ENCODE data around the gene PPFIBP1.

Gene PPFIBP1

DNA sequence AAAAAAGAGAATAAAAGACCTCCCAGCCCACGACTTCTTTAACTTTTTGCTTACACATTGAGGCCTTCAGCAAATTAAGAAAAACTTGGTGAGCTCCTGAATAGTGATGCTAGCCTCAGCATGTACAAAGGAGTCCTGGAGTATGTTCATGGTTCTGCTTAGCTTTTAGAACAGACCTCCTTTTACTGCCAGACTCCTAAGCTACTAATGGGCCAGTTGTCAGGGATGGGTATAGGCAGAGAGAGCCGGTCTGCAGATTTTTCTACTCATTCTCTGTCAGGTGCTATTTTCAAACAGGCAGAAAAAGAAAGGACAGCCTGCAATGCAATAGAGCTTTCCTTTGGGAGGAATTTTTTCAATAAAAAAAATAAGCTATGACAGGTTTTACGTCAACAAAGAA is 90.4 kb downstream of the PPFIBP1 start:
- H3F3A ChIP-seq (ENCODE audit: insufficient read depth, low read length) = no peaks in the 10 kb centered on the region
- H3K27me3 ChIP-seq (ENCODE audit: insufficient read depth, low read length) = no peaks in the 10 kb centered on the region
- no peaks in the 10 kb centered on the region for H3K9me3 ChIP-seq (ENCODE audit: low read length)
- no peaks in the 10 kb centered on the region for H3K36me3 ChIP-seq (ENCODE audit: insufficient read depth, low read length)
- no peaks in the 10 kb centered on the region for H4K20me1 ChIP-seq (ENCODE audit: insufficient read depth, low read length)
- H3K79me2 ChIP-seq (ENCODE audit: insufficient read depth, low read length) = no peaks in the 10 kb centered on the region
- H3K27ac ChIP-seq (ENCODE audit: low read depth, low read length, poor library complexity, severe bottlenecking) = no peak overlapping the region
- no peak overlapping the region for H2AFZ ChIP-seq (ENCODE audit: low read length)
- H3K4me2 ChIP-seq (ENCODE audit: low read length) = no peak overlapping the region
- H3K4me1 ChIP-seq (ENCODE audit: insufficient read depth, low read length, severe bottlenecking) = no peaks in the 10 kb centered on the region
- no peaks in the 10 kb centered on the region for H3K9me2 ChIP-seq (ENCODE audit: low read depth, low read length)
- no peak for TF ChIP-seq EZH2 (IDR thresholded peaks at IDR 0.05; ENCODE audit: borderline replicate concordance, low read length)
- TF ChIP-seq, protein P1, sequence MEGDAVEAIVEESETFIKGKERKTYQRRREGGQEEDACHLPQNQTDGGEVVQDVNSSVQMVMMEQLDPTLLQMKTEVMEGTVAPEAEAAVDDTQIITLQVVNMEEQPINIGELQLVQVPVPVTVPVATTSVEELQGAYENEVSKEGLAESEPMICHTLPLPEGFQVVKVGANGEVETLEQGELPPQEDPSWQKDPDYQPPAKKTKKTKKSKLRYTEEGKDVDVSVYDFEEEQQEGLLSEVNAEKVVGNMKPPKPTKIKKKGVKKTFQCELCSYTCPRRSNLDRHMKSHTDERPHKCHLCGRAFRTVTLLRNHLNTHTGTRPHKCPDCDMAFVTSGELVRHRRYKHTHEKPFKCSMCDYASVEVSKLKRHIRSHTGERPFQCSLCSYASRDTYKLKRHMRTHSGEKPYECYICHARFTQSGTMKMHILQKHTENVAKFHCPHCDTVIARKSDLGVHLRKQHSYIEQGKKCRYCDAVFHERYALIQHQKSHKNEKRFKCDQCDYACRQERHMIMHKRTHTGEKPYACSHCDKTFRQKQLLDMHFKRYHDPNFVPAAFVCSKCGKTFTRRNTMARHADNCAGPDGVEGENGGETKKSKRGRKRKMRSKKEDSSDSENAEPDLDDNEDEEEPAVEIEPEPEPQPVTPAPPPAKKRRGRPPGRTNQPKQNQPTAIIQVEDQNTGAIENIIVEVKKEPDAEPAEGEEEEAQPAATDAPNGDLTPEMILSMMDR (IDR thresholded peaks at IDR 0.05; ENCODE audit: low read length) = no peak
- no peak overlapping the region for H3K9ac ChIP-seq (ENCODE audit: low read length)
- no peak overlapping the region for H3K4me3 ChIP-seq (ENCODE audit: low read depth, low read length, poor library complexity, severe bottlenecking)

DNA sequence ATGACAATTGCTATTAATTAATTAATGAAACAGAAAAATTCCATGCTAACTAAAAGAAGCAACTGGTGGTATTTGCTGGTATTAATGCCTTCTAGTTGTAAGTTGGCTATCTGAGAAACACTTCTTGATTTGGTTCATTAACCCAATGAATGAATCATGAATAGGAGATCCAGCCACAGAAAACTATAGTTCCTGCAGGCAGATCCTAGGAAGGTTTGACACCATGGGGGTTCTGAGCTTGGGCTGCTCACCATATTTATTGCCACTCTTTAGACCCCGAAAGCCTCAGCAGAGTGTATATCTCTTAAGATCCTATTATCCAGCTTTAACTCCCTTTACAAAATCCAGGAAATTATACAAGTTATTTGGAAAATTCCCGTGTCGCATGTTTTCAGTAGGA is 90.9 kb downstream of the PPFIBP1 start:
- Histone ChIP-seq H3K36me3 (ENCODE audit: insufficient read depth, low read length) (no peaks in the 10 kb centered on the region), H3K9me3 (ENCODE audit: low read length) (no peaks in the 10 kb centered on the region), H3K4me2 (ENCODE audit: low read length) (no peak overlapping the region), H3K9me2 (ENCODE audit: low read depth, low read length) (no peaks in the 10 kb centered on the region), H3K4me1 (ENCODE audit: insufficient read depth, low read length, severe bottlenecking) (no peaks in the 10 kb centered on the region), H2AFZ (ENCODE audit: low read length) (no peak overlapping the region), H4K20me1 (ENCODE audit: insufficient read depth, low read length) (no peaks in the 10 kb centered on the region), H3K27ac (ENCODE audit: low read depth, low read length, poor library complexity, severe bottlenecking) (no peak overlapping the region), H3F3A (ENCODE audit: insufficient read depth, low read length) (no peaks in the 10 kb centered on the region), H3K27me3 (ENCODE audit: insufficient read depth, low read length) (no peaks in the 10 kb centered on the region), H3K79me2 (ENCODE audit: insufficient read depth, low read length) (no peaks in the 10 kb centered on the region), H3K4me3 (ENCODE audit: low read depth, low read length, poor library complexity, severe bottlenecking) (no peak overlapping the region), H3K9ac (ENCODE audit: low read length) (no peak overlapping the region)
- TF ChIP-seq, protein P1 (IDR thresholded peaks at IDR 0.05; ENCODE audit: low read length) = no peak
- TF ChIP-seq EZH2 (IDR thresholded peaks at IDR 0.05; ENCODE audit: borderline replicate concordance, low read length) = no peak

DNA sequence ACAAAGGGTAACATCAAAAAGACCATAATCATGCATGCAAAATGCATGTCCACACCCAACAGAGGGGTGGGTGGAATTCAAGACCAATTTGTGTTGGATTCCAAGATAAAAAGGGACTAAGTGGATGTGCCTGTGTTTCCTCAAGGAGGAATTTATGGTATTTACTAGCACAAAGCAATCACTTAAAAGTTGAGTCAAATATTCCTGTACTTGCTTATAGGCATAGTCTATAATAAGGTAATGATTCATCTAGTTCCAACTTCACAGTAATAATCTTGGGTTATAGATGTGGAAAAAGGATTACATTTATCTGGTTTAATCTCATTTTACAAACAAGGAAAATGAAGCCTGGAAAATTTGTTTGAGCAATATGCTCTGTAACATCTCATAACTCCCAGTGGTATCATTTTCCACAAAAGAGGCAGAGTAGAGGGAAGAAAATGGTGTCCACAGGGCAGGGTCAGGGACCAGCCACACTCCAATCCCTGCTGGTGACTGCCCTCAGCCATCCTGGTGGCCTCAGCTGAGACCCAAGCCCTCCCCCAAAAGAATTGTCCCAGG is 91.4 kb downstream of the PPFIBP1 start:
- no peak overlapping the region for H3K4me2 ChIP-seq (ENCODE audit: low read length)

More for the DNA sequence above, 91.4 kb downstream of the PPFIBP1 start:
- no peak overlapping the region for H3K27ac ChIP-seq (ENCODE audit: low read depth, low read length, poor library complexity, severe bottlenecking)
- H4K20me1 ChIP-seq (ENCODE audit: insufficient read depth, low read length) = no peaks in the 10 kb centered on the region
- H3K4me3 ChIP-seq (ENCODE audit: low read depth, low read length, poor library complexity, severe bottlenecking) = no peak overlapping the region
- no peaks in the 10 kb centered on the region for H3K27me3 ChIP-seq (ENCODE audit: insufficient read depth, low read length)
- H3F3A ChIP-seq (ENCODE audit: insufficient read depth, low read length) = no peaks in the 10 kb centered on the region
- no peak for TF ChIP-seq EZH2 (IDR thresholded peaks at IDR 0.05; ENCODE audit: borderline replicate concordance, low read length)
- TF ChIP-seq, protein P1 (IDR thresholded peaks at IDR 0.05; ENCODE audit: low read length) = no peak
- no peak overlapping the region for H3K9ac ChIP-seq (ENCODE audit: low read length)
- H3K36me3 ChIP-seq (ENCODE audit: insufficient read depth, low read length) = no peaks in the 10 kb centered on the region
- no peaks in the 10 kb centered on the region for H3K4me1 ChIP-seq (ENCODE audit: insufficient read depth, low read length, severe bottlenecking)
- H3K9me2 ChIP-seq (ENCODE audit: low read depth, low read length) = no peaks in the 10 kb centered on the region
- H3K9me3 ChIP-seq (ENCODE audit: low read length) = no peaks in the 10 kb centered on the region
- H2AFZ ChIP-seq (ENCODE audit: low read length) = no peak overlapping the region
- no peaks in the 10 kb centered on the region for H3K79me2 ChIP-seq (ENCODE audit: insufficient read depth, low read length)

All from OCI-LY1 (cell line).